ELF-1 (cell line): Measurements from ENCODE around the gene MPP4.
"Not testable (repeated sequence)": the region's sequence is repeated elsewhere in the genome, so short reads cannot be mapped to it uniquely, and the experiment has no call there.

ENCODE experiments used
- DNase-seq: peaks from one replicate; pipeline ENCODE4 v3.0.0-alpha.2; 2016; ENCODE audit warnings: low read depth, low spot score

Gene MPP4

GRCh38 chr2:201673546-201673945 is 24.9 kb downstream of the MPP4 start:
- no peak for DNase-seq

DNA sequence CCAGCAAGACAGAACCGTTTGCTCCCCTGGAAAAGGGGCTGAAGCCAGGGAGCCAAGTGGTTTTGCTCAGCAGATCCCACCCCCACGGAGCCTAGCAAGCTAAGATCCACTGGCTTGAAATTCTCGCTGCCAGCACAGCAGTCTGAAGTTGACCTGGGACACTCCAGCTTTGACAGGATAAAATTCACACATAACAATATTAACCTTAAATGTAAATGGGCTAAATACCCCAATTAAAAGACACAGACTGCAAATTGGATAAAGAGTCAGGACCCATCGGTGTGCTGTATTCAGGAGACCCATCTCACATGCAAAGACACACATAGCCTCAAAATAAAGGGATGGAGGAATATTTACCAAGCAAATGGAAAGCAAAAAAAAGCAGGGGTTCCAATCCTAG is 27.2 kb downstream of the MPP4 start:
- DNase-seq, result not testable (repeated sequence)

- DNase-seq, result no peak
Observed at GRCh38 chr2:201669865-201670264, 28.6 kb downstream of the MPP4 start.

DNA sequence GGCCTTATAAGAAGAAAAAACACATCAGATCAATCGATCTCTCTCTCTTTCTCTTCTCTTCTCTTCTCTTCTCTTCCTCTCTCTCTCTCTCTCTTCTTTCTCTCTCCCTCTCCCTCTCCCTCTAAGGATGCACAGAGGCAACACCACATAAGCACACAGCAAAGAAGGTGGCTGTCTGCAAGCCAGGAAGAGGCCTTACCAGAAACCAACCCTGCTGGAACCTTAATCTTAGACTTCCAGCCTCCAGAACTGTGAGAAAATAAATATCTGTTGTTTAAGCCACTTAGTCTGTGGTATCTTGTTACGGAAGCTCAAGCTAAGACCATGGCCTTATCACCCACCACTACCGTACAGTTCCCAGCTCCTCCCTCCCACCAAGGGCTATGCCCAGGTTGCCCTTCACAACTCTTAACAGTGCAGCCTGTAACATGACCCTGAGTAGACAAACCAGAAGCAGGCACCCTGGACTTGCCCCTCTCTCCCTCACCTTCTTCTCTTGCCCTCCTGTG is 30.0 kb downstream of the MPP4 start:
- no peak for DNase-seq

DNA sequence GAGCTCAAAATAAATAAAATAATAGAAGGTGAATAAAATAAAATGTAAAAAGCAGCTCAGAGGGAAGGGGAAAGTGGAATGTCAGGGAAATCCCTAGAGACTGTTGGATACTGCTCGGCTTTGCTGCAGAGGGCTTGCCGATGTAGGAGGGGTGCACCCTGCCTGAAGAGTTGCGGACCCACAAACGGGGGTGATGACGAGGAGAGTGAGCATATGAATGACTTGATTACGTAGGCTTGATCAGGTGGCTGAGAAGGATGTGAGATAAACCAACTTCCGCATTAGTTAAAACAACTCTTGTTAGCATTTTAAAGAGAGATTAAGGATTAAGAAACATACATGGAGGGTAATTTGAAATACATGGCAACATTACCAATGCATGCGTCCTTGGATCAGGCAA is 34.1 kb downstream of the MPP4 start:
- no peak for DNase-seq

DNA sequence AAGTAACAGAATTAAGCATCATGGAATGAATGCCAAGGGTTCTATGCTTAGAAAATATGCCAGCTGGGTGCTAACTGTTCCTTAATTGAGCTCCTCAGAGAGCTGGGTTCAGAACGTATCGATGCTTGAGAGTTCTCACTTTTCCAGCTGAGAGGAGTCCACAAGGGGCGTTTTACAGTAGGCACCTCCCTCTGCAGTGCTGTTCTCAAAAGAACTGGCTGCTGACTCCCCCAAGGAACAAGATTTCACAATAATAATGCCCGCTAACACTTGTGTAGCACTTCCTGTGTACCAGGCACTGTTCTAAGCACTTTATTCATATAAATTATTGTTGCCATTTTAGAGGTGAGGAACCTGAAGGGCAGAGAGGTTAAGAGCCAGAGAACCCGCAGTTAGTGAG is 37.1 kb downstream of the MPP4 start:
- no peak for DNase-seq

DNA sequence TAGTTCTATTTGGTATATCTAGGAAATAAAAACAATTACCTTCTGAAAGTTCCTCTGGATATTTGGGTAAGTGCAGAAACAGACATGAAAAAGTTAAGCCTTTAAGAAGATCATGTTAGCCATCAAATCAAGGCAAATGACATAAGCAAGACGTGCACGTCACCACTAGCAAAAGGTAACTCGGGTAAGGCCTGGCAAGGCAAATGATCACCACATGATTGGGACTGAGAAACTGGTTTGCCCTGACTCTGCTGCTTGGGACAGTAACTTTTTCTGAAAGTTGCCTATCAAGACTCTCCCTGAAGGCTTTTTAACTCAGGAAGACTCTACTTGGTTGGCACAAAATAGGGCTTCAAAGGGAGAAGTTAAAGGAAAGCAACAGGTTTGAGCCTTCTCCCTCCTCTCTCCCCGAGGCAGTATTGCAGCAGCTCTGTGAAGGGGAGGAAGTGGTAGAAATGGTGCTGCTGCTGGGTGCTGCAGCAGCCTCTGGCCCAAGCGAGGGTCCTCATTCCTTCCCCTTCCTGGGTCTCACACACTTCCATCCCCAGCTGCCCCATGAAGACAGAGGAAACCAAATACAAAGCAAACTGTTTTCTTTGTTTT is 38.0 kb downstream of the MPP4 start:
- DNase-seq, result peak; percentile 64

DNA sequence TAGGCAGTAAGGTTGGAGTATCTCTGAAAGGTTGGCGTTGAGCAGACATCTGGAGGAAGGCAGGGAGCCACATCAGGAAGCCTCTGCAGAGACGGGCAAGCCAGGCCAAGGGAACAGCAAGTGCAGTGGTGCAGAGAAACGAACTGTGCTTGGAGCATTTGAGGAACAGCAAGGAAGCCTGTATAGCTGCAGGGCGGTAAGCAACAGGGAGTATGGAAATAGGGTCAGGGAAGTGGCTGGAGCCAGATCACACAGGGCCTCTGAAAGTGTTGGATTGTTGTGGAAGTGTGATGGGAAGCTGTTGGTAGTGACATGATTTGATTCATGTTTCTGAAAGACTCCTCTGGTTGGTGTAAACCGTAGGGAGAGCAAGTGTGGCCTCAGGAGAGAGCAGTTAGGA is 41.7 kb downstream of the MPP4 start:
- DNase-seq, result peak; percentile 48

- no peak for DNase-seq
Observed at GRCh38 chr2:201656102-201656501, 42.3 kb downstream of the MPP4 start.

DNA sequence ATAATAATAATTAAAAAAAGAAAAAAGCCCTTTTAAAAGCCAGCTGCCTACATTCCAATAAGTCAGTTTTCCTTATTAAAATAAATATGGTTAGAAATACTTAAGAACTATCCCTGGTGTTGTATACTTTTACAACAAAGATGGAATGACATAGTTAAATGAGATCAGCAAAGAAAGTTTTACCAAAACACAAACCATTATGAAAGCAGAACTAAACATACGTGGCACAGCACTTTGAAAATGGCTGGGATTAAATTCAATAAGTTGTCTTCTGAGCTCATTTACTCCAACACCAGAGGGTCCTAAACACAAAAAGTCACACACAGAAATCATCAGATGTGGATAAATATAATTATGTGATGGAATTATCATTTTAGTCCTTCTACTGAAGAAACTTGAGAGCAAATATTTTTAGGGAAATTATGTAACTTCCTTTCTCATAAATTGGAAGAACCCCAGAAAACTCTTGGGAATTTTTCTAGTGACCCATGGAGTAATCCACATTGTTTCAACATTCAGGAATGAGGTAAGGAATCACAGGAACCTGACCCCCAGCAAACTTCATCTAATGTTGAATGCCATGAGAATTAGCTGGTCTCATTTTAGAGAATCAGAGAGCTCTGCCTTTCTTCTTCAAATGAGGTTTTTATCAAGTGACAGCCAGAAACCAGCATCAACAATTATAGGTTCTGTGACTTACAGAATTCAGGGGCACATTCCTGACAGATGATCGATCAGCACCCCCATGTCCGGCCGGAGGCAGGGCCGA is 43.6 kb downstream of the MPP4 start:
- no peak for DNase-seq

DNA sequence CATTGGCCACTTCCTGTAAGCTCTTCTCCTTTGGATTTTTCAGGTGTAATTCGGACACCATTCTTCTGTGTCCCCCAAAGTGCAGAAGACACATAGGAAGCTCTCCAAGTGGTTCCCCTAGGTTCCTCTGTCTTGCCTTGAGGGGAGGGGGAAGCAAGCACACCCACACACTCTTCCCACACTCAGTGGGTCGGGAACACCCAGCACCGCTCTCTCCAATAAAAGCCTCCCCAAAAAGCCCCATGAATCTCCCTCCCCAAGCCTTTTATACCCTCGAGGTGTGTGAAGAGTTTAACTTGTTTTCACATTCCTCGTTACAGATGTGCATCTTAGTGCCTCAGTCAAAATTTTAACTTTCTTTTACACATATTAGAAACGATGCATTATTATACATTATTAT is 45.2 kb downstream of the MPP4 start:
- DNase-seq, result no peak

DNA sequence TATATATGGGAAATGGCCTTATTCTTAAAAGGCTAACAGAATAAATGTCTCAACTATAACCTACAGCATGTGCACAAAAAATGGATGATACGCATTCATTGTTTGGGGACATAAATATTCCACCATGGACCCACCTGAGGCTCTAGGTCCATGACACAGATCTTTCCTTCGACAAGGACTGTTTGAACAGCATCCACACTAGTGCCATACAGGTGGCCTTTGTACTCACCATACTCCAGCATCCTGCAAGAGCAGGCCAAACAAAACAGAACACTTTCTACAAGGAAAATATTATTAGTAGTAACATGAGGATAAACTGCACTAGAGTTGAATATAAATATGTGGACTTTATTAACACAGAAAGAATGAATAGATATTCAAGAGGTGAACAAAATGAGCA is 49.0 kb downstream of the MPP4 start:
- DNase-seq, result no peak

DNA sequence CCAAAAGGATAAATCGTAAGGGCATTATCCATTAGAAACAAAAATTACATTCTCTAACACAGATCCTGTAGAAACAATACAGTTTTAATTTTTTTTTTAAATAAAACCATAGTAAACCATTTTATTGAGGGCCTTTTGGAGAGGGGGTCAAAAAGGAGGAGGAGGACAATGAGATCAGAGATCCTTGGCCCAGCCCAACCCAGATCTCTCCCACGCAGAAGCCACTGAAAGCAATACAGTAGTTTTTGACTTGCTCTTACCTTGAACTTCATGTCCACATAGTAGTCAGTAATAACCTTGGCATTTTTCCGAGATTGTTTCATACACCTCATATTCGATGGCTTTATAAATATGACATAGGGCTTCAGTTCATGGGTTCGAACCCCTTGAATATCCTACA is 51.0 kb downstream of the MPP4 start:
- no peak for DNase-seq

DNA sequence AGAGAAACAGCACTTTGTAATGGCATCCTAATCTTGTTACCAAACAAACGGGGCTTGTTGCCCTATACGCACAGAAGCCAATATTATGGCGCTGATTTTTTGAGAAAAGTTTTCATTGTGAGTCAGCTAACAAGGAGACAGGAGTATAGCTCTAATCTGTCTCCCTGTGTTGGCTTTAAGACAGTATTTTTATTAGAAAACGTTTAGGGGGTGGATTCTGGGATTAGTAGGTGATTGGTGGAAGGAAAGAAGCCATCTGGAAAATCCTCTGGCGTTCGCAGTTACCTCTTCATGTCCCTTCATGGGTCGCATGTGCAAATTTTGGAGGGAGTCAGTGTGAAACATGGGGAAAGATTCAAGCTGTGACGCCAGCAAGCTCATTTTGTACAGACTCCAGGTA is 54.4 kb downstream of the MPP4 start:
- DNase-seq, result no peak

- peak; percentile 32 for DNase-seq
Observed at GRCh38 chr2:201643216-201643890, 55.1 kb downstream of the MPP4 start, which contains the start of gene TMEM237. Gene TMEM237 (minus strand): TSS chr2:201643503. CDS start chr2:201643400, 103 bp downstream.

- peak; percentile 91 for DNase-seq
Observed at GRCh38 chr2:201642579-201643215, 55.7 kb downstream of the MPP4 start.

DNA sequence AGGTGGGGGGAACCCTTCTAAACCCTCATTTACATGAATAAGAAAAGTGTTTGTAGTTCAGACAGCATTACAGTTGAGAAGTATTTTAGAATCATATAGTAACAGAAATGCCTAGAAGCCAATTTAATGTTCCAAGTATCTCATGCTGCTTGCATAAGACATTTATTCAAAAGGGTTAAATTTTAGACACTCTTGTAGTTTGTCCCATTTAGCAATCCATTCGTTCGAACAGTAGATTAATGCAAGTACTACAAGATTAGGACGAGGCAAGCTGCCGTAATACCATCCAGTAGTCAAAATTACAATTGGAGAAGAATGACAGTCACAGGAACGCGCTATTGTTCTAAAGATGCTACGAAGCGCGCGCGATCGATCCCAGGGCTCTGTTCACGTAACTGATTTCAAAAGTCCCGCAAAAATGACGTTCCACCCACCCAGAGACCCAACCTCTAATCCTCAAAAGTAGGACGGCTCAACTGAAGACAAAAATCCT is 56.3 kb downstream of the MPP4 start:
- no peak for DNase-seq

DNA sequence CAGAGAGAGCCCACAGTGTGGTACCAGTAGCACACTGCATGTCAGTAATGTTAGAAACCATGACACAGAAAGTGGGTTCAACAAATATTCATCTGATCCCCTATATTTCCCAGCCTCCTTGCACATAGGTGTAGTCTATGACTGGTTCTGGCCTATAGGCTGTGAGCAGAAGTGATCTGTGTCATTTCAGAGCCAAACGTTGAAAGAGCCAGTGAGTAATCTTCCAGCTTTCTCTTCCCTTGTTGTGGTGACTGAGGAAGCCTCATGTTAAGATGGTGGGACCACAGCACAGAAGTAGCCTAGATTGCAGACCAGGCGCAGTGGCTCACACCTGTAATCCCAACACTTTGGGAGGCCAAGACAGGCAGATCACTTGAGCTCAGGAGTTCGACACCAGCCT is 59.2 kb downstream of the MPP4 start:
- no peak for DNase-seq

GRCh38 chr2:201638326-201638725 is 60.1 kb downstream of the MPP4 start:
- no peak for DNase-seq

DNA sequence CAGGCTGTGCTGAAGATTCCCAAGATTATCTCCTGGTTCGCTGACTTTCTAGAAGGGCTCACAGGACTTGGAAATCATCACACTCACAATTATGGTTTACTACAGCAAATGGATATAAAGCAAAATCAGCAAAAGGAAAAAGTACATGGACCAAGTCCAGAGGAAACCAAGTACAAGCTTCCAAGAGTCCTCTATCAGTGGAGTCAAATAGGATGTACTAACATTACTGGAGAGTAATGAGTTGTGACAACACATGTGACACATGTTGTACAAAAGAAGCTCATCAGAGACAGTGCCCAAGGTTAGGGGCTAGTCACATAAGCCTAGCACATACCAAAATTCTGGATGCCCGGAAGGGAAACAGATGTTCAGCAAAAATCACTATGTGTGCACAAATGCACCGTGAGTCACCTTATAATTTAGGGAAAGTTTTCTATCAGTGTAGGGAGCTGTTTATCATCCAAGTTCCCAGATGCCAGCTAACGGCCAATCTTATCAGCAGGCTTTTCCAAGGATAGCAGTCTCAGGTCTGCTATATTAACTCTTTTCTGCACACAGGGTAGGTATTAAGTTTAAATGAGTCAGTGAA is 64.7 kb downstream of the MPP4 start:
- no peak for DNase-seq

DNA sequence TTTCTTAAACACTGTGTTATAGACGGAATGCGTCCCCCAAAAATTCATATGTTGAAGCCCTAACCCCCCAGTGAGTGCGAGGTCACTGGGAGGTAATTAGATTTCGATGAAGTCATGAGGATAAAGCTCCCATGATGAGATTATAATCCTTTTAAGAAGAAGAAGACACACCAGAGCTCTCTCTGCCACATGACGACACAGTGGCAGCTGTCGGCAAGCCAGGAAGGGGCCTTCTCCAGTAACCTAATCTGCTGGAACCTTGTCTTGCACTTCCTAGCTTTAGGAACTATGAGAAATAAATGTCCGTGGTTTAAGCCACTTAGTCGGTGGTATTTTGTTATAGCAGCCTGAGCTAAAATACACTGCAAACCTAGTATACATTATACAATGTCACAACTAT is 67.4 kb downstream of the MPP4 start:
- DNase-seq, result no peak

DNA sequence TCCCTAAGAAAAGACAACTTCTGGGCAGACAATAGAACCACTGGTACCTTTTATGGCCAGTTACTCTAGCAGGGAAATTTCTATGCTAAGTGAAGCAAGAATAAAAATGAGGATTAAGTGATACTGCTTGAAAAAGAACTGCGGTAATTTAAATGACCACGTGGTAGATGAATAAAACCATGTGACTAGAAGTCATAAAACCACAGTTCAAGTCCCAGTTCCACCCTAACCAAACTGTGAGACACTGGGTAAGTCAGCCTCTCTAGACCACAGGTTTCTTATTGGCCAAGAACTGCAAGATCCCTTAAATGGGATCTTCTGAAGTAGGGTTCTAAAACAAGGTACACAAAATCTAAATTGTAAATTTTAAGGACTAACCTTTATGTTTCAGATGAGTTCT is 67.9 kb downstream of the MPP4 start:
- DNase-seq, result no peak
